Stimulated activated CD4-positive, alpha-beta T cell treated with anti-CD3 and anti-CD28 coated beads, Interleukin-2, amount 100 ng/mL, for 24 hours (primary cell): Measurements from ENCODE around the gene MFNG.

Experiments
- DNase-seq, 2 donors: peaks; one replicate each; pipeline ENCODE4 v3.0.0-alpha.2; 2020

The MFNG gene

DNA sequence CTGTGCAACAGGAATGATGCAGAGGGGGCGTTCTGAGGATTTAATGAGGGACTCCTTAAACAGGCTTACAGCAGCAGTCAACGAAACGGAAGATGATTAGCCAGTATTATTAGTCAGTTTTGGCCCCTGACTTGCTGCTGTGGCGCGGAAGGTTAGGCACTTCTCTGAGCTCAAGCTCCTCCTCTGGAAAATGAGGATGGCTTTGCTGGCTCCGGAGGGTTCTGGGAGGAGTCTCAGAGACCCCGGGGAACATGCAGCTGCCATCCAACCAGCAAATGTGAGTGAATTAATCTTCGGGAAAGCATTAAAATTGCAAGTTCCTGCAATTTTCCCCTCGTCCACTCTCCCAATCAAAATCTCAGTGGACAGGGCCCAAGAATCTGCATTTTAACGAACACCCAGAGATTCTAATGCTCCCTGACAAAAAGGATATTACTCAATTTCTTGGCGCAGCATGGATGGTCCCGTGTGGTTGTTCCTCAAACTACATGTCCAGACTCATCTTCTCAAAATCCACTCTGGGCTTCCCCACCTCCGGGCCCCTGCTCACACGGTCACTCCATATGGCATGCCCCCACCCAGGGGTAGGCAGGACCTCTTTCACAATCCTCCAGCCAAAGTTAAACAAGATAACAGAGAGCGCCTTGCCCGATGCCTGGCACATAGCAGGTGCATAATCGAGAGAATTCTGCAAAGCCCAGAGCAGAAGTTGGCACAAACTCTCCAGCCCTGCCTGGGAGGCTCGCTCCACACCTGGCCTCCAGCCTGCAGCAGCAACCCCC, 65.3 kb downstream of the MFNG start:
- DNase-seq = no peak

DNA sequence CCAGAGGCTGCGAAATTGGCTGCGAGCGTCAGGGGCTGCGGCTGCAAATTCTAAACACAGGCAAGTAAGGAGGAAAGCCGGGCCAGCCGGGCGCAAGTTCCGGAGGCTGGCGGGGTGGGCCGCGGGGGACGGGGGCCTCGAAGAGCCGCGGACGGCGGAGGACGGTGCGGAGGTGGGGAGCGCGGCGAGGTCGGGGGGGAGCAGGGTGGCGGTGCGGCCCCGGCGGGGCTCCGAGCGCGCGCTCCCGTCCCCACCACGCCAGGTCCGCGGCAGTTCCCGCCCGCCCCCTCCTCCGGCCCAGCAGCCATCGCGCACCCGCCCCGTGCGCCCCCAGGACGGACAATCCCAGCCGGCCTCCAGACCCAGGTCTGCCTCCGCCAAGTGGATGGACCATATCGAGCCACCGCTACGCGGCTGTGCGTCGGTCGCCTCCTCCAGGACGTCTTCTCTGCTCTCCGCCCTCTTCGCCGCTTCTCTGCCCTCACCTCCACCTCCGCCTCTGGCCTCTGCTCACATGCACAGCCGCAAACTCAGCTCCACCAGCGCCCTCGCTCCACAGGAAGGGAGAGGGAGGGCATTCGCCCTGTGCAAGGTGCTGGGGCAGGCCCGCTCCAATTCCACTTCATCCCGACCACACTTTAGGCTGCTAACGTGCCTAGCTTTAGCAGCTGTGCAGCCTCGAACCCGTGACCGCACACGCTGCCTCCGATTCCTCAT, 66.1 kb downstream of the MFNG start:
- peak in 1 of 2 donors; percentile 47 for DNase-seq

DNA sequence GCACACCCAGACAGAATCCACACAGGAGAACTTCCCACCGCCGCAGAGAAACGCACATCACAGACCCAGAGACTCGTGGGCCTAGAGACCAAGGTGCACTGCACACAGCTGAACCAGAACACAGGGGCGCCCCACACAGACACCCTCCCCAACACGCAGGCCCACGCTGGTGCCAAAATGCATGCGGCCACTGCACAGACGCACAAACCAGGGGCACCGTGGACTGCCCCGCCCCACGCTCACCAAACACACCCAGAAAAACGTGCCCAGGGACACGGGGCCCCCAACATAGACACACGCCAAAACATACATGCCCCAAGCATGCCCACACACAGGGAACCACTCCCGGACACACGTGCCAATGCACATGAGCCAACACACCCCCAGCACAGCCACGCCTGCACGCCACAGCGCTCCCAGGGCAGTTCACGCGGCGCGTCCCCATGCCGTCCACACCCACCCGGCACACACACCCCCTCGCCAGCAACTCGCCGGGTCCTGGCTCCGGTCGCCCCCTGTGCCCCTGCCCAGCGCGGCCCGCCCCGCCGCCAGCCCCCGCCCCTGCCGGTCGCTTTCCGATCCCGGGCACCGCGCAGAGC, 66.7 kb downstream of the MFNG start:
- no peak for DNase-seq
